HL-60 (cell line): Measurements from ENCODE around the gene CLPTM1.

Experiments
- CTCF ChIP-seq: IDR thresholded peaks from one replicate; pipeline ENCODE4 v1.5.1; 2011; ENCODE audit warnings: low read length, control low read depth, inconsistent platforms; ENCODE audit not compliant: insufficient read depth
- POLR2AphosphoS5 ChIP-seq: IDR thresholded peaks from 2 replicates; pipeline ENCODE4 v1.6.1; 2012; ENCODE audit warnings: low read depth
- REST ChIP-seq: IDR thresholded peaks from 2 replicates; pipeline ENCODE4 v1.6.1; 2012; ENCODE audit warnings: low read depth; ENCODE audit not compliant: insufficient replicate concordance

DNA sequence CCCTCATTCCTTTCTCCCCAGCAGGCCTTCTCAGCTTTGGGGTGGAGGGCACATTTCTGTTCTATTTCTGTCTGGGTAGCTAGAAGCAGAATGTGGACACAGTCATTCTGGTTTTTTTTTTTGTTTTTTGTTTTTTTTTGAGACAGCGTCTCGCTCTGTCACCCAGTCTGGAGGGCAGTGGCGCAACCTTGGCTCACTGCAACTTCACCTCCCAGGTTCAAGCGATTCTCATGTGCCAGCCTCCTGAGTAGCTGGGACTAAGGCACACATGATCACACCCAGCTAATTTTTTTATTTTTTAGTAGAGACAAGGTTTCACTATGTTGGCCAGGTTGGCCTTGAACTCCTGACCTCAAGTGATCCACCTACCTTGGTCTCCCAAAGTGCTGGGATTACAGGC is 20.3 kb downstream of the CLPTM1 start:
- TF ChIP-seq CTCF = no peak
- TF ChIP-seq REST = no peak
- TF ChIP-seq POLR2AphosphoS5 = no peak
